HEK293 (cell line): Measurements from ENCODE around the gene NNT.

ENCODE experiments used
- CTCF ChIA-PET: fragments of 350-600 bp; formaldehyde crosslinking; extraction: SDS; loops from one replicate; lab custom pipeline; 2021; ENCODE audit warnings: antibody characterized with exemption; lab: Yijun Ruan, JAX
- POLR2A ChIA-PET: fragments of 300-600 bp; formaldehyde crosslinking; extraction: SDS; loops from one replicate; lab custom pipeline; 2020; ENCODE audit warnings: antibody characterized with exemption, inconsistent platforms; lab: Yijun Ruan, JAX
- H3K27ac ChIP-seq: fragments of 200-500 bp; sonication (Bioruptor generic); 2 replicates; pipeline ENCODE4 v1.5.1; 2014; ENCODE audit warnings: low read depth, low read length, control low read depth, inconsistent platforms; ENCODE audit errors: extremely low read depth
- H3K36me3 ChIP-seq, 2 experiments: fragments of 200-500 bp in 1 of 2; sonication (Bioruptor generic) in 1 of 2; 1 replicate in 1 of 2; 2 replicates in 1 of 2; pipeline ENCODE4 v1.5.1; 2014 to 2017; ENCODE audit warnings: inconsistent platforms in 2 of 2, low read length in 2 of 2; ENCODE audit not compliant: control insufficient read depth in 2 of 2, insufficient read depth in 1 of 2
- H3K4me1 ChIP-seq: fragments of 200-500 bp; sonication (Bioruptor generic); 2 replicates; pipeline ENCODE4 v1.5.1; 2014; ENCODE audit warnings: mild to moderate bottlenecking, low read length, inconsistent platforms; ENCODE audit not compliant: control insufficient read depth, insufficient read depth
- H3K4me3 ChIP-seq: 2 replicates; pipeline ENCODE4 v1.5.1; 2011; ENCODE audit warnings: low read depth, mild to moderate bottlenecking, control low read depth, low read length, moderate library complexity
- H3K9me3 ChIP-seq: fragments of 200-500 bp; sonication (Bioruptor generic); 2 replicates; pipeline ENCODE4 v1.5.1; 2014; ENCODE audit warnings: low read depth, low read length, inconsistent platforms; ENCODE audit not compliant: control insufficient read depth, insufficient read depth
- BCL11B ChIP-seq: fragments of 450-650 bp; formaldehyde crosslinking; IDR thresholded peaks from 2 replicates; pipeline ENCODE4 v1.5.1; 2016; ENCODE audit warnings: low read depth, missing biosample characterization, missing genetic modification characterization
- BCL6B ChIP-seq: fragments of 450-650 bp; formaldehyde crosslinking; IDR thresholded peaks from 2 replicates; pipeline ENCODE4 v1.5.1; 2017; ENCODE audit warnings: missing biosample characterization, missing genetic modification characterization
- CTCF ChIP-seq: fragments of 450-650 bp; formaldehyde crosslinking; IDR thresholded peaks from 2 replicates; pipeline ENCODE4 v1.5.1; 2016; ENCODE audit warnings: missing biosample characterization, missing genetic modification characterization
- GFI1B ChIP-seq: fragments of 450-650 bp; formaldehyde crosslinking; IDR thresholded peaks from 2 replicates; pipeline ENCODE4 v1.5.1; 2016; ENCODE audit warnings: missing biosample characterization, missing genetic modification characterization
- MEIS1 ChIP-seq: sonication (generic); formaldehyde crosslinking; IDR thresholded peaks from 2 replicates; pipeline ENCODE4 v1.8.1; 2022; ENCODE audit warnings: missing genetic modification reagents, mild to moderate bottlenecking, borderline replicate concordance
- PRDM4 ChIP-seq: fragments of 450-650 bp; formaldehyde crosslinking; IDR thresholded peaks from 2 replicates; pipeline ENCODE4 v1.5.1; 2017; ENCODE audit warnings: missing biosample characterization, missing genetic modification characterization
- PRDM6 ChIP-seq: fragments of 450-650 bp; formaldehyde crosslinking; IDR thresholded peaks from 2 replicates; pipeline ENCODE4 v1.5.1; 2017; ENCODE audit warnings: missing biosample characterization, missing genetic modification characterization
- TCF7L2 ChIP-seq: IDR thresholded peaks from 2 replicates; pipeline ENCODE4 v1.6.1; 2011; ENCODE audit warnings: low read depth, mild to moderate bottlenecking, inconsistent platforms, low read length, moderate library complexity, borderline replicate concordance
- ZNF121 ChIP-seq: fragments of 450-650 bp; formaldehyde crosslinking; IDR thresholded peaks from 2 replicates; pipeline ENCODE4 v1.5.1; 2016; ENCODE audit warnings: missing biosample characterization, missing genetic modification characterization
- ZNF155 ChIP-seq: fragments of 450-650 bp; formaldehyde crosslinking; IDR thresholded peaks from 2 replicates; pipeline ENCODE4 v1.5.1; 2016; ENCODE audit warnings: missing biosample characterization, missing genetic modification characterization
- ZNF157 ChIP-seq: fragments of 450-650 bp; formaldehyde crosslinking; IDR thresholded peaks from 2 replicates; pipeline ENCODE4 v1.5.1; 2016; ENCODE audit warnings: missing biosample characterization, missing genetic modification characterization
- ZNF16 ChIP-seq: fragments of 450-650 bp; formaldehyde crosslinking; IDR thresholded peaks from 2 replicates; pipeline ENCODE4 v1.5.1; 2016; ENCODE audit warnings: low read depth, missing biosample characterization, missing genetic modification characterization
- ZNF175 ChIP-seq: fragments of 450-650 bp; formaldehyde crosslinking; IDR thresholded peaks from 2 replicates; pipeline ENCODE4 v1.5.1; 2016; ENCODE audit warnings: missing biosample characterization, missing genetic modification characterization
- ZNF202 ChIP-seq: fragments of 450-650 bp; formaldehyde crosslinking; IDR thresholded peaks from 2 replicates; pipeline ENCODE4 v1.5.1; 2016; ENCODE audit warnings: missing biosample characterization, missing genetic modification characterization, borderline replicate concordance
- ZNF548 ChIP-seq: fragments of 450-650 bp; formaldehyde crosslinking; IDR thresholded peaks from 2 replicates; pipeline ENCODE4 v1.5.1; 2016; ENCODE audit warnings: missing biosample characterization, missing genetic modification characterization
- ZNF624 ChIP-seq: fragments of 450-650 bp; formaldehyde crosslinking; IDR thresholded peaks from 2 replicates; pipeline ENCODE4 v1.5.1; 2017; ENCODE audit warnings: missing biosample characterization, missing genetic modification characterization
- ZNF707 ChIP-seq: fragments of 450-650 bp; formaldehyde crosslinking; IDR thresholded peaks from 2 replicates; pipeline ENCODE4 v1.5.1; 2016; ENCODE audit warnings: missing biosample characterization, missing genetic modification characterization
- ZNF76 ChIP-seq: fragments of 450-650 bp; formaldehyde crosslinking; IDR thresholded peaks from 2 replicates; pipeline ENCODE4; 2016; ENCODE audit warnings: low read depth, missing biosample characterization, missing genetic modification characterization, borderline replicate concordance
- ZNF792 ChIP-seq: fragments of 450-650 bp; formaldehyde crosslinking; IDR thresholded peaks from 2 replicates; pipeline ENCODE4 v1.5.1; 2016; ENCODE audit warnings: missing biosample characterization, missing genetic modification characterization
- ZSCAN4 ChIP-seq: fragments of 450-650 bp; formaldehyde crosslinking; IDR thresholded peaks from 2 replicates; pipeline ENCODE4 v1.5.1; 2017; ENCODE audit warnings: missing biosample characterization, missing genetic modification characterization

Gene NNT

GRCh38 chr5:43613370-43613769 lies 10.4 kb downstream of the NNT start:
- no peaks in the 10 kb centered on the region for H3K9me3 ChIP-seq
- POLR2A ChIA-PET, result interaction anchor here (0.9 kb wide), 1 partner anchor 11 kb away, joined by 3 read pairs; the partner anchor contains the start of gene NNT
- no peak overlapping the region for H3K4me3 ChIP-seq
- H3K36me3 ChIP-seq, result peaks cover 34 to 59% of the 10 kb centered on the region in 2 experiments; a peak in 2 of 3 replicates
- no peak overlapping the region for H3K27ac ChIP-seq
- no peaks in the 10 kb centered on the region for H3K4me1 ChIP-seq
- TF ChIP-seq ZNF624 (tag by site-specific recombination), result no peak
- no peak for TF ChIP-seq MEIS1 (CRISPR knock-in tag)
- no peak for TF ChIP-seq GFI1B
- CTCF ChIA-PET, result interaction anchor here (0.6 to 2.0 kb wide), 4 partner anchors 13 to 1166 kb away, joined by 3 to 9 read pairs (median 3); no protein-coding TSS in a partner anchor

- no peak overlapping the region for H3K27ac ChIP-seq
- CTCF ChIA-PET, result interaction anchor here (0.6 to 1.9 kb wide), 6 partner anchors 8 to 215 kb away, joined by 3 to 11 read pairs (median 3); partner anchors contain the start of gene C5orf34
- POLR2A ChIA-PET, result no interaction called here
- H3K4me1 ChIP-seq, result no peaks in the 10 kb centered on the region
- TF ChIP-seq ZNF202 (no peak), ZNF155 (tag by site-specific recombination) (no peak), PRDM6 (tag by site-specific recombination) (0 out of 2 replicates have a peak, but pooled peaks have one; percentile 10)
- H3K36me3 ChIP-seq, result peaks cover 48 to 67% of the 10 kb centered on the region in 2 experiments
- H3K9me3 ChIP-seq, result no peaks in the 10 kb centered on the region
- H3K4me3 ChIP-seq, result no peak overlapping the region
Observed at GRCh38 chr5:43615445-43616184, 12.6 kb downstream of the NNT start.

- CTCF ChIA-PET, result interaction anchor here (0.7 to 1.9 kb wide), 3 partner anchors 7 to 15 kb away, joined by 3 to 11 read pairs (median 3); no protein-coding TSS in a partner anchor
Observed at GRCh38 chr5:43616535-43616934, 13.6 kb downstream of the NNT start.

More at GRCh38 chr5:43616535-43616934, 13.6 kb downstream of the NNT start:
- no peak overlapping the region for H3K4me3 ChIP-seq
- H3K36me3 ChIP-seq, result peaks cover 52 to 61% of the 10 kb centered on the region in 2 experiments
- TF ChIP-seq ZNF157 (tag by site-specific recombination), result no peak
- no peak for TF ChIP-seq ZNF792 (tag by site-specific recombination)
- no peak for TF ChIP-seq PRDM4 (tag by site-specific recombination)
- no peak for TF ChIP-seq ZNF175
- no peak for TF ChIP-seq ZSCAN4
- TF ChIP-seq CTCF, result no peak
- TF ChIP-seq BCL6B (tag by site-specific recombination), result no peak
- no peak for TF ChIP-seq ZNF202
- TF ChIP-seq BCL11B (tag by site-specific recombination), result no peak
- no peak for TF ChIP-seq ZNF707 (tag by site-specific recombination)
- no peak for TF ChIP-seq ZNF548 (tag by site-specific recombination)
- TF ChIP-seq ZNF16 (tag by site-specific recombination), result no peak
- no peak for TF ChIP-seq ZNF76 (tag by site-specific recombination)
- TF ChIP-seq TCF7L2, result no peak
- no peak for TF ChIP-seq ZNF121 (tag by site-specific recombination)
- POLR2A ChIA-PET, result no interaction called here
- no peaks in the 10 kb centered on the region for H3K9me3 ChIP-seq
- H3K27ac ChIP-seq, result no peak overlapping the region
- no peaks in the 10 kb centered on the region for H3K4me1 ChIP-seq
